Left ventricle myocardium superior (tissue), 1 donor: ENCODE measurements around the gene RPL36. TPM values are rescaled to one million over a fixed set of nuclear protein-coding genes. Genes with fewer than 3 reads are reported as not detected.
"Not testable (repeated sequence)": the region's sequence is repeated elsewhere in the genome, so short reads cannot be mapped to it uniquely, and the experiment has no call there.

Experiments used
- ATAC-seq: fragments of 200-7000 bp; cut with Tn5 transposase; one replicate; pipeline ENCODE4 v1.9.1; 2020; ENCODE audit warnings: mild to moderate bottlenecking, moderate library complexity
- DNase-seq: peaks from one replicate; pipeline ENCODE4 v3.0.0-alpha.2; 2020
- intact Hi-C: fragments of 100-400 bp; cut with micrococcal nuclease; formaldehyde crosslinking; loops from one replicate; pipeline ENCODE4 v1.11.0; 2022
- total RNA-seq: library from RNA; stranded (reverse); fragmentation: NEBNext Ultra II Directional; extraction: Animal tissue kit (Norgen Biotek cat#: 25700); gene quantifications from one replicate; pipeline ENCODE4 v1.2.1, GENCODE V29; 2021
- donor health status: DM: no; HTN: yes; CAD: no; lungs with severe emphysema.

Gene RPL36
- total RNA-seq, 1 donor from 2014 or later = 401 TPM

DNA sequence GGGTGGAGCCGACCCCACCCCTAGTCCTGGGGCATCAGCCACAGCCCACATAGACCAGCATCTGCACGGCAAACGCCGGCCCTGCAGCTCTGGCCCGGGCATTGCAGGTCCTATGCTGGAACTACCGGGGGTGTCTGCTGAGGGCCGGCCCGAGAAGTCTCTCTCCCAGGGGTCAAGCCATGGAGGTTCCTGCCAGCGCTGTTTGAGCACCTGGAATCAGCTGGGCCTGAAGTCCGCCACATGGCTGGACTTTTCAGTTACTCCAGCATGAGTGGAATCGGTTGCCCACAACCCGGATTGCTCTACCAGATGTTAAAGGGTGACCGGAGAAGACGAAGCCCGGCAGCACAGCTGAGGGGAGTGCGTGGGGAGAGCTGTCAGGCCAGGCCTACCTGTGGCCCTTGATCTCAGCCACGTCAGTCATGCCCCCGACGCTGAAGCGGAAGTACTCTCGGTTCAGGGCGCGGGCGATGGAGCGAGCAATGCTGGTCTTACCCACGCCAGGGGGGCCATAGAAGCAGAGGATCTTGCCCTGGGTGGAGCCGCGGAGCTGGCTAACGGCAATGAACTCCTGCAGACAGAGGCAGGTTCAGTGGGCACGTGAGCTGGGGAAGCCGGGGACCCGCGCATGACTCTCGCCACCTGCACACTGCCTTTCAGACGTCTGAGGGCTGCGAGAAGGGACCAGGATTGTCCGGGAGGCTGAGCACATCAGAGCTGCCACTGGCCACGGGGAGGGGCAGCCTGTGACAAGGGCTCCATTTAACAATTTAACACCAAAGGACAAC, 8.7 kb downstream of the RPL36 start:
- no peak for DNase-seq
- intact Hi-C loops = no loop called here
- no peak for ATAC-seq

DNA sequence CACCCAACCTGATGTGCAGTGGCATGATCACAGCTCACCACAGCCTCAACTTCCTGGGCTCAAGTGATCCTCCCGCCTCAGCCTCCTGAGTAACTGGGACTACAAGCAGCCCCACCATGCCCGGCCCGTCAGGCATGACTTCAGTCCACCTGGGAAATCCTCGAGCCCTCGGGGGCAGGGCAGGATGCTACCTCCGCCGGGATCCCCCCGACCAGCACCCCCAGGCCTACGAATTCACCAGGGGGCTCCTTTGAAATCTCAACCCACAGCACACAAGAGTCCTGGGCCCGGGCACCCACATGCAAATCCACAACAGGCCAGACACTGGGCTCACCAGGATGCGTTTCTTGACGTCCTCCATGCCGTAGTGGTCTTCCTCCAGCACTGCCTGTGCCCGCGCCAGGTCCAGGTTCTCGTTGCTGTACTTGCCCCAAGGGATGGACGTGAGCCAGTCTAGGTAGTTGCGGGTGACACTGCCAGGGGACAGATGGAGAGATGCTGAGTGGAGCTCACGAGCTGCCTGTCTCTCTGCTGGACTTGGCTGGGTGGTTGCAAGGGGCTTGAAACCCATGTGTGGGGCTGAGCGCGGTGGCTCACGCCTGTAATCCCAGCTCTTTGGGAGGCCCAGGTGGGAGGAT, 10.5 kb downstream of the RPL36 start:
- ATAC-seq (no peak), DNase-seq (no peak)
- intact Hi-C loops = no loop called here

DNA sequence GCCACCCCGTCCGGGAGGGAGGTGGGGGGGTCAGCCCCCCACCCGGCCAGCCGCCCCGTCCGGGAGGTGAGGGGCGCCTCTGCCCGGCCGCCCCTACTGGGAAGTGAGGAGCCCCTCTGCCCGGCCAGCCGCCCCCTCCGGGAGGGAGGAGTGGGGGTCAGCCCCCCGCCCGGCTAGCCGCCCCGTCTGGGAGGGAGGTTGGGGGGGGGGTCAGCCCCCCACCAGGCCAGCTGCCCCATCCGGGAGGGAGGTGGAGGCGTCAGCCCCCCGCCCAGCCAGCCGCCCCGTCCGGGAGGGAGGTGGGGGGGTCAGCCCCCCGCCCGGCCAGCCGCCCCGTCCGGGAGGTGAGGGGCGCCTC, 11.9 kb downstream of the RPL36 start:
- ATAC-seq, intact Hi-C loops, DNase-seq: not testable (repeated sequence)

DNA sequence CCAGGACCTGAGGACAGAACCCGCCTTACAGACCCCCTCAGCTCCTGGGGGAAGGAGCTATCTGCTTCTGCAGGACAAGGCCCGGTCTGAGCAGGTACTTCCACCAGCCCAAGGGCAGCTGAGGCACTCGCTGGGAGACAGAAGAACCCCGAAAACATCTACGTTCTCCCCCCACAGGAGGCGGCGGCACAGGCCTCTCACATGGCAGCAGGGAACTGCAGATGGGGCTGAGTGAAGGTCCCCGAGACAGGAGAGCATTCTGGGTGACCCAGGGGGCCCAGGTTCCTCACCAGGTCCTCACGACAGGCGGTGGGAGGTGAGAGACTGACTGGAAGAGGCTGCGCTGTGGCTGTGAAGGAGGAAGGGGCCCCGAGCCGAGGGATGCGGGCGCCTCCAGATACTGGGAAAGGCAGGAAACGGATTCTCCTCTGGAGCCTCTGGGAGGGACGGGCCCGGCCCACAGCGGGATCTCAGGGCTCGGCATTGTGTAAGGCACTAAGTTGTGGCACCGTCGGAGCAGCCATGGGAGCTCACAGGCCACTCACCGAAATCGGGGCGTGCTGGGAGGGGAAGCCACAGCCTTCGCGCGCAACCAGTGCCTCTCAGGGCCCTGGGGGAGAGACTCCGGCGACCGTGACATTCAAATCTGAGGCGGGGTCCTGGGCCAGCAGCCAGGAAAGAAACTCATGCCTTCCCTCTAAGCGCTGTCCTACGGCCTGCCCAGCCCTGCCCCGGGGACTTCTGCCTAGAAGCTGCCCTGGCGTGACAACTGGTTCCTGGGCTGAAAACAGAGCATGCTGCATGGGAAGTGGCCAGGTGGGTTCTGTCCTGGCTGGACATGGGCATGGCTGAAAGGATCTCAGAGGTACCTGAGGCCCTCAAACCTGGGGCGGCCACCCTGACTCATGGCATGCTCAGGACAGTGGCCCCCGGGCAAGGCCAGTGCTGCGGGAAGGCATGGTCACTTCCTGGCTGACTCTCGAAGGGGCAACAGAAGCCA, 14.0 kb downstream of the RPL36 start:
- intact Hi-C loops = no loop called here
- DNase-seq (no peak), ATAC-seq (no peak)

DNA sequence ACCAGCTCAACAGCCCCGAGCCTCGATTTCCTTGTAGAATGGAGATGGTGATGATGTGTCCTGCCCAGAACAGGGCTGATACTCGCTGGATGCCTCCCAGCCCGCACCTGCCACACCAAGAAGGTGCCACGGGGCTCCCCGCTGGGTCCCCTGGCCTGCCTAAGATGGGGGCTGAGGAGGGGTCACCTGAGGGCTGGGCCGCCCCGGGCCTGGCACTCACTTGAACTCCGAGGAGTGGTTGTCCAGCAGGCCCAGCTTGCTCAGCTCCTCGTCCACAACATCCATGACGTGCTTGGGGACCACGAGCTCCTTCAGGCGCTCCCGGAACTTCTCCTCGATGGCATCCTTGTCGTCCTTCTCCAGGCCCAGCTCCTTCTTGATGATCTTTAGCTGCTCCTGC, 15.5 kb downstream of the RPL36 start:
- no peak for ATAC-seq
- DNase-seq = no peak
- intact Hi-C loops = no loop called here

DNA sequence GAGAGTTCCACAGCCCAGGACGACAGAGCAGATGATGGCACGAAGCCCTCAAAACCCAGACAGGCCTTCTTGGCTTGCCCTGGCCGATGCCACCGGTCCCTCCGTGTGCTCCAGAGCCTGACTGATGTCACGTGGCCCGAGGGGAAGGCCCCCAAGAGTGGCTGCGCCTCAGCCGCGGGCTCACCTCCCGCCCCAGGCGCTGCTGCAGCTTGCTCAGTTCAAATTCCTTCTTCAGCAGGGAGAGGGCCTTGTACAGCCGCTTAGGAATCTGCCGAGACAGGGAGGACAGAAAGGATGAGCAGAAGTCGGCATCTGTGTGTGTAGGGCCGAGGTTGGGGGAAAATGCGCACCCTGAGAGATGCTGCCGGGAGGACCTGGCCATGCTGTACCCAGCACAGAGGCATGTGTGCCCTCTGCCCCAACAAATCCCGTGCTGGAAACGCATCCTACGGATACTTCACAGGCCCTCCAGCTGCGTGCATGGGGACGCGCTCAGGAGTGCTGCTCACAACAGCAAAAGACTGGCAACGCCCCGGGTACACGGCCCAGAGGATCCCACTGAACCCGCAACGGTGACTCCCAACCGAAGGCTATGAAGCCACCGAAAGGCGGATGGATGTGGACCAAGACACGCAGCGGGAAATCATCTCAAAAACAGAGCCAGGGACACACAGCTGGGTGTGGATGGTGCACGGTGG, 16.9 kb downstream of the RPL36 start:
- intact Hi-C loops = no loop called here
- no peak for DNase-seq
- no peak for ATAC-seq

DNA sequence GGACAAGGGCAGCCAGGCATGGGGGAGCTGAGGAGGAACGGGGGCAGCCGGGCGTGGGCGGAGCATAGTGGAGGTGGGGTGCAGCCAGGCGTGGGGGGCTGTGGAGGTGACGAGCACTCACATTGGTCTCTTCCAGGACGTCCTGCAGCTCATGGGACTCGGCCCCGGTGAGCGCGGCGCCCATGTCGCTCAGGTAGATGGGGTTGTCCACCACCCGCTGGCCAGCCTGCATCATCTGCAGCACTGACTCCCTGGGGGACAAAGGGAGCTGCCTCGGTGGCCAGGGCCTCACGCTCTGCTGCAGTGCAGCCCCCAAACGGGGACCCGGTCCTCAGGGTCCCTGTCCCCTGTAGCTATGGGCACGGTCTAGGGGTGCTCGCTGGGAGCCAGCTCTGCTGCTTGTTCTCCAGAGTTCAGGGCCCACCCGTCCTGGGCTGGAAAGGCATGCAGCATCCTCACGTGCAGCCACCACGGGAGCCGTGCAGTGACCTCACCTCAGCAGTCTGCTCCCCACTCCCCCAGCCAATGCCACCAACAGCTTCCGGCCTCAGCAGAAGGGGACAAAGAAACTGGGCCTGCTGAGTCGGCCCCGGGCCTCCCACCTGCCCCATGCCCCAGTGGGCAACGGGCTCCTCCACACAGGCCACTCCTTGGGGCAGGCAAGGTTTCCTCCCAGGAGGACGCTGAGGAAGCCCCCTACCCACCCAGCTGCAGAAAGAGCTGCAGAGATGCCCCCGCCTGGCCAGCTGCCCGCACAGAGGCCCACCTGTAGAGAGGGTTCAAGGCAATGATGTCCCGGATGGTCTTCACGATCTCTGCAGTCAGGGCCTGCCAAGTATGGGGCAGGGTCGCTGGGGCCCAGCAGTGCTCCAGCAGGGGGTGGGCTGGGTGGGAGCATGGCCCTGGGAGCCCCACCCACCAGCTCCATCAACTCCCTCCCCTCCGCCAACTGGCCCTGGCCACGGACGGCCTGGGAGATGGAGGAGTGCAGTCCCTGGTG, 17.8 kb downstream of the RPL36 start:
- ATAC-seq = no peak
- intact Hi-C loops = no loop called here
- DNase-seq = no peak

DNA sequence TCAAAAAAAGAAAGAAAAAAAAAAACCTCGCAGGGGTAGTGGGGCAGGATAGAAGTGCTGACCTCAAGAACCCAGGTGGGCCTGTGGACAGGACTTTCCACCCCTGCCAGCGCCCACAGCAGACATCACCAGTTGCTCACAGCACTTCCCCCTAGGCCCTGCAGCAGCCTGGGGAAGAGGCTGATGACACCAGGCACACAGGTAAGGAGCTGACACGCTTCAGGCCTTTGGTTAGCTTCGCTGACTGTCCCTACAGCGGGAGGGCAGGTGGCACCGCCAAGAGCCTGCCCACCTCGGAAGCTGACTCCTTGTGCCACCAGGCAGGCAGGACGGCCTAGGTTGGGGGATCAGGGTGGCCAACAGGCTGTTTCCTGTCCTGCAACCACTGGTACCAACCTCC, 20.9 kb downstream of the RPL36 start:
- ATAC-seq (no peak), DNase-seq (no peak)
- intact Hi-C loops = no loop called here

DNA sequence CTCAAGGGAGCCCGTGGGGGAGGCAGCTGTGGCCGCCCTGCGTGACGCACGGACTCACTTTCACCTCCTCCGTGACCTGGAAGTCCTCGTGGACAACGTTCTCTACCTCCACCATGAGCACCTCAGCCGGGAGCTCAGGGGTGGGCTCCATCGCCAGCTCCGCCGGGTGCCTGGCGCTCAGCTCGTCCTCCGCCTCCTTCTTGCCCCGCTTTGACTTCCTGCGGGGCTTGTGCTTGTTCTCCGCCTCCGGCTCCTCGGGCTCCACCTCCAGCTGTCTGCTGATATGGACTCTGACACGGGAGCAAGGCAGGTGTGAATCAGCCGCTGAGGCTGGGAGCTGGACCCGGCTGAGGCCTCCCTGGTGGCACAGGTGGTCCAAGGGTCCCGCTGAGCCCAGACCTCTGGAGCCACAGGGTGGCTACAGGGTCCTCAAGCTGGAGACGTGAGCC, 21.6 kb downstream of the RPL36 start:
- ATAC-seq (no peak), DNase-seq (no peak)
- intact Hi-C loops = no loop called here

DNA sequence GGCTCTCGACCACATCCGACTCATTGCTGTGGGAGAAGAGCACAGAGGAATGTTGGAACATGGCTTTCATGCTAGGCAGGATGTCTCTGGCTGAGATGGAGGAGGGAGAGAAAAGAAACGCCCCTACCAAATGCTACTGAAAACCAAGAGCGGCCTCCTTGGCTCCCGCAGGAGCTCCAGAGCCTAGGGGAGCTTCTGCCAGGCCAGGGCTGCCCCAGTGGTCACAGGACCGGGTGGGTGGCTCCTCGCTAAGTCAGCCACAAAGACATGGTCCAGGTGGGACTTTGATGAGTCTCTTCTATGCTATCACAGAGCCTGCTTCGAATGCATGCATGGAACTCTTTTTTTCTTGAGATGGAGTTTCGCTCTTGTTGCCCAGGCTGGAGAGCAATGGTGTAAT, 23.1 kb downstream of the RPL36 start:
- no peak for ATAC-seq
- intact Hi-C loops = no loop called here
- DNase-seq = no peak

DNA sequence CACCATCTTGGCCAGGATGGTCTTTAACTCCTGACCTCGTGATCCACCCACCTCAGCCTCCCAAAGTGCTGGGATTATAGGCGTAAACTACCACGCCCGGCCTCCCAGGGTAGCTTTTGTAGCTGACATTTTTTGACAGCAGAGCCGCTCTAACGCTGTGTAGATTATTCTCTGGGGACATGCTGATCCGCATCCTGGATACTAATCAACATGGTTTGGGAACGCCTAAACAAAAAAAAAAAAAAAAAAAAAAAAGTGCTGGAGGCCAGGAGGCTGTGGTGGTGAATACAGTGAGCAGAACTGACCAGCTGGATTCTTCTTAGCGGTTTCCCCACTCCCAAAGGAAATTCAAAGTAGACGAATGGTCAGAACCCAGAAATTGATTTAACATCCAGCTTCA, 24.7 kb downstream of the RPL36 start:
- intact Hi-C loops = no loop called here
- DNase-seq (no peak), ATAC-seq (peak; percentile 18)

DNA sequence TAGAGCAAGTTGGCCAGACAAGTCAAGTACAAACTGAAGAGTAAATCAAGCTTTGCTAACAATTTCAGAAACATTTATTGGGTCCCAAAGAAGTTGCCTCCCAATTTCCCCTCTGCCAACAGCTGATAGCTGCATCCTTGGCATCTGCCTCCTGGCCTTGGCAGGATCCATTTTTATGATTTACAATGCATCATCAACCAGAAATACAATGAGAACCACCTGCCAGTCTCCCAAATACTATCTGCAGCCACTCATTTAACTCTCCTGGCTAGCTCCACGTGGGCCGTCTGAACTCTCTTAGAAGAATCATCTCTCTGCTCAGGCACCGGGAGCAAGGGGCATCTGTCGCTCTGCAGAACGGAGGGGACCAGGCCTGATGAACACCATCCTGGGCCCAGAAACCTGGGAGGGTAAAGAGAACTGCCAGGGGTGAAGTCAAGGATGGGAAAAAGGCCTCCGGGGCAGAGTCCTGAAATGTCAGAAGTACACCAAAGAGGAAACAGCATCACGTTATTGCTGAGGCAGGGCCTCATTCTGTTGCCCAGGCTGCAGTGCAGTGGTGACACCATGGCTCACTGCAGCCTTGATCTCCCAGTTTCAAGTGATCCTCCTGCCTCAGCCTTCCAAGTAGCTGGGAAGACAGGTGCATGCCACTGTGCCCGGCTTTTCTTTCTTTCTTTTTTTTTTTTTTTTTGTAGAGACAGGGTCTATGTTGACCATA, 27.3 kb downstream of the RPL36 start:
- ATAC-seq (no peak), DNase-seq (no peak)
- intact Hi-C loops = no loop called here

DNA sequence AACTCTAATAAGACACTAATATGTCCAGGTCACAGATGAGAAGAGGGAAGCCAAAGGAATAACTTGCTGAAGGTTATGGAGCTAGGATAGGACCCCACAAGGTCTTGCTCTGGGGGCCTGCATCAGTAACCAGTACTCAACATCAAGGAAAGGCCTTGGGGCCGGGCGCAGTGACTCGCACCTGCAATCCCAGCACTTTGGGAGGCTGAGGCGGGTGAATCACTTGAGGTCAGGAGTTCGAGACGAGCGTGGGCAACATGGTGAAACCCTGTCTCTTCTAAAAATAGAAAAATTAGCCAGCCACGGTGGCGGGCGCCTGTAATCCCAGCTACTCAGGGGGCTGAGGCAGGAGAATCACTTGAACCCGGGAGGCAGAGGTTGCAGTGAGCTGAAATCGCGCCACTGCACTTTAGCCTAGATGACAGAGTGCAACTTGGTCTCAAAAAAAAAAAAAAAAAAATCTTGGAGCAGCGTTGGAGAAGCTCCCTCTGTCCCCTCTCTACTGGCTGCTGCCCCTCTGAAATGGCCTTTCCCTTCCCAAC, 28.0 kb downstream of the RPL36 start:
- no peak for DNase-seq
- intact Hi-C loops = no loop called here

DNA sequence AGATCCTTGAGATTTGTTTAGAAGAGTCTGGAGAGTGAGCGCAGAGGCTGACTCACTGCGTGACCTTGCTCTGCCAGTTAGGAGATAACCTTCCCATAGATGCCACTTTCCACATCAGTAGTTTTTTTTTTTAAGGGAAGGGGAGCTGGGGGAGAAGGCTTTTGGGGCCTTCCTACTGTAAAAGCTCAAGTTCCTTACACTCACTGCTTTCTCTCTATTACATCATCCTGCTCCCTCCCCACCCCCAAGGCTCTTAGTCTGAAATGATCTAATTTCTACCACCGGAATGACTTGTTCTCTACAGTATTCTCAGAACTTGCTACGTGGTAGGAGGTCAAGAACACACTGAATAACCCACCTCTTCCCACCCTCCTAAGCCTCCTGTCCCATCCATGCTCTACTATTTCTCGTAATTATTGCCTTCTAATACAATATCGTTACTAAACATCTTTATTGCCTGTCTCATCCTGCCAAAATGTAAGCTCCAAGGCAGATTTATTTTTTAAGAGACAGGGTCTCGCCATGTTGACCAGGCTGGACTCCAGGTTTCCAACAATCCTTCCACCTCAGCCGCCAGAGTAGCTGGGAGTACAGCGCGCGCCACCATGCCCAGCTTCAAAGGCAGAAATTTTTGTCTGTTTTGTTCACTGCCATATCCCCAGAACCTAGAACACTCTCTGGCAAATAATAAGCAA, 28.6 kb downstream of the RPL36 start:
- DNase-seq (no peak), ATAC-seq (no peak)
- intact Hi-C loops = no loop called here

More for the DNA sequence above, 28.0 kb downstream of the RPL36 start:
- no peak for ATAC-seq

DNA sequence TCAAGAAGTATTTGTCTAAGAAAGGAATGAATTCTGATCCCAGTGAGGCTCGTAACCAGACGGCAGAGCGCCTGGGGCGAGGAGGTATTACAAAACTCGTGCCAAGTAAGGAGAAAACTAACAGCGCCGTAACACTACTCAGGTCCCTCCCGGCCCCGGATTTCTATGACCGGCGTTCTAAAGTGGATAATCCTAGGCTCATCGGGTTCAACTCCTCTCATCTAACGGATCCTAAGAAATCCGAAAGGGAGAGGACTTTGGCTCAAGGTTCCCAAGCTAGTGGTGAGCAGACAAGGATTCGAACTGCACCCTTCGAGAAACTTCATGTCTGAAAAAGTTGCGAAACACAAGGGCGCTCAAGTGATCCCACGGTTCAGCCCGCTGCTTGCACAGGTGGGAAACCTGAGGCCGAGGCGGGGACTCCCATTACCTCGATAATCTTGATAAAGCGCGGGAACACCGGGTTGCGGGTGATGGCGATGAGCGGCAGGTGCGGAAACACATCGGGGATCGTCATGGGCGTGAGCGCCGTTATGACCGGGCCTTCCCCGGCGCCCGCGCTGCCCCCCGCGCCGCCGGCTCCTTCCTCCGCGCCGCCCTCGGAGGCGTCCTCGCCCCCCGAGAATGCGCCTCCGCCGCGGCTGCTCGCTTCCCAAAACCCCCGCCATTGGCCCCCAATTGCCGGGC, 29.3 kb downstream of the RPL36 start:
- intact Hi-C loops = no loop called here
- no peak for DNase-seq
- ATAC-seq = no peak
